Epidermal melanocyte (primary cell): ENCODE measurements around the gene EVI5.
"Not testable (repeated sequence)": the region's sequence is repeated elsewhere in the genome, so short reads cannot be mapped to it uniquely, and the experiment has no call there.

Experiments
- DNase-seq: peaks from one replicate; pipeline ENCODE4 v3.0.0; 2011; ENCODE audit warnings: low spot score; ENCODE audit not compliant: insufficient read length

Gene EVI5

DNA sequence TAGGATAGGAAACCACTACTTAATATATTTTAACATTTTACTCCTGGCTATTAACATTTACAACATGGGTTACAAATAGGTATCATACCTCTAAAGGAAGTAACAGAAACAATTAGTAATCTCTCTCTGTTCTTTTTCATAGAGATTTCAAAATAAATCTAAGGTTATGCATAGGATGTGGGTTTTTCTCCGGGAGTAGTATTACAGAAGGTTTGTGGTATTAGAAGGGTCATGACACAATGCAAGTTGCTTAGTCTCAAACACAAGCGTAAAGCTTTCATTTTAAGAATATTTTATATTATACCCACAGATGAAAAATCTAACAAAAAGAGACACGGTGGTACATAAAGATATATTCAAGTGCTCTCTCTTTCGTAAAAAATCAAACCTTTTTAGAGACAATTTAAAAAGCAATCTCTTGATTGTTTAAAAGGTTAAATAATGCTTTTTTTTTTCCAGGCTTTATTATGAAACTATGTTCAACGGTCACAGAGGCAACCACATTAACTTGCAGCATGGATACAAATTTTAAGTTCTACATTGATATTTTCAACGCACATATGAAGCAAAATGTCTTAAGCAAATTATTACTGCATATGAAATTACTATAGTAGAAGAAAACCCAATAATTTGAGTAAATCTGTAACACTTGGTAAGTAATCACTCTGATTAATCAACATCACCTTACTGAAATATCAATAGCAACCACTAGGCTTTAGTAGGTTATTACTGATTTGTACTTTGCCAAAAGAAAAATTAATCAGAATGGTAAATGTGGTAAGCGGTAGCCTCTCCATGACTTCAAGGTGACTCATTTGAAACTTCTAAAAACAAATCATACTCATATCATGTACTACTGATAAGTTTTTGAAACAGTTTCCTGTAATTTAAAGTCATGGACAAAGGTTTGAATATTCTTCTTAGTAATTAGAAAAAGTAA is 200.8 kb downstream of the EVI5 start:
- no peak for DNase-seq

DNA sequence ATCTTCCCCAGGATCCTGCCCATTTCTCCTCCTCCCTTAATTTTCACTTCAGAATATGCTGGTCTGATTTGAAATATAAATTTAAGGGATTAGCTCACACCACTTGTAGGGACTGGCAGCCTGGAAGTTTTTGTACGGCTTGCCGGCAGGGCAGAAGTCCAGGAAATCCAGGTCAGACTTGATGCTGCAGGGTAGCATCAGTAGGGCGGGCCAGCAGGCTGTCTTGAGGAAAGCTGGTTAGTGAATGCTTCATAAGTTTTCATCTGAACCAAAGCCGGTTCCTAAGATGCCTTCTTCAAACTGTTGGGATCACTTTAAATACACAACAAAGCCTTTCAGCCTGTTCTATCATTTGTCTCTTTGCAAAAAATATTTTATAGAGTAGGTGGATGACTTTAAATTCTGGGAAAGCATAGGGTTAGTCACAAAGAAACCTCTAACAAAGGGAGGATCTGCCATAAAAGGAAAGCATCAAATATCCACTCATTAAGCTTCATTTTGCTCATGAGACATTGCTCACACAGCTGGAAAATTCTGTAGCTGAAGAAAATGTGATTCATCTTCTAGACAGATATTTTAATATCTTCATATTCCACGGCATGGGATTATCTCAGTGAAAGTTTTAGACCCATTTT is 207.5 kb downstream of the EVI5 start:
- no peak for DNase-seq

DNA sequence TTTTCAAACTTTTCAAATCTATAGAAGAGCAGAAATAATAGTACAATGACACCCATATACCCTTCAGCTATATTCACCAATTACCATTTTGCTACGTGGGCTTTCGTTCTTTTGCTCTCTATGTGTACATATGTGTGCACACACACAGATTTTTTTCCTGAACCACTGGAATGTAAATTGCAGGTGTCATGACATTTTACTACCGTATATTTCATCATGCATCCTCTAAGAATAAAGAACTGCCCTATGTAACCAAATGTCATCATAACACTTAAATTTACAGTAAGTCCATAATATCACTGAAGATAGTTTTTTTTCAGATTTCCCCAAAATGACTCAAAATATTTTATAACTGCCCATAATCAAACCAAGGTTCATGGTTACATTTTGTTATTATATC is 209.8 kb downstream of the EVI5 start:
- DNase-seq = no peak

DNA sequence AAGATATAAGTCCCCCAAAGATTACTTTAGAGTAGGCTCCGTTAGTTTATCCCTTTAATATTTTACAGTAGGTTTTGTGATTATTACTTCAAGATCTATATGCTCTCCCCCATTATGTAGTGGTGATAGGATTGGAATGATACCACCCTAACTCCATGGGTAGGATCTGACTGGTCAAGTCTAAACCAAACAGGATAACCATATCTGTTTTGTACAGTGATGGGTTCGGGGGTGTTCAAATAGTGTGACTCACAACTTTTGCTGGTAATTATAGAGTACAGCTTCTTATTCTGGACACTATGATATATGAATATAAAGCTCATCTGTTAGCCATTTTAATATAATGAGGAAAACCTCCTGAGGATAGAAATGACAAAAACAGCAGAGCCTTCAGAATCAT is 212.4 kb downstream of the EVI5 start:
- DNase-seq = no peak

DNA sequence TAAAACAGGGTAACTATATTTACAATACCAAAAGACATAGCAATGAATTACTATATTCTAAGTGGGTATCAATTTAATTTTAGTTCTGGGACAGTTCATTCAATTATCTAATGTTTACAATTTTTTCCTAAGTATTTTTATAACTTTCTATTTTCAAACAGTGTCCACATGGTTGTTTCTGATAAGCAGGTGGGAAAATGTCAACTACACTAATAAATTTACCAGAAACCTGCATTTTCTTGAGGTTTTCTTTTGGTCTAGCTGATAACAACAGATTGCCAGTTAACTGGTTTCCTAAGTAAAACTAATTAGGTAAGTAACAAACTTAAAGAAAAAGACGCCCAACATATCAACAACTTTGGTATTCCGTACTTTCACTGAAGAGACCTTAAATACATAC is 213.3 kb downstream of the EVI5 start:
- no peak for DNase-seq

DNA sequence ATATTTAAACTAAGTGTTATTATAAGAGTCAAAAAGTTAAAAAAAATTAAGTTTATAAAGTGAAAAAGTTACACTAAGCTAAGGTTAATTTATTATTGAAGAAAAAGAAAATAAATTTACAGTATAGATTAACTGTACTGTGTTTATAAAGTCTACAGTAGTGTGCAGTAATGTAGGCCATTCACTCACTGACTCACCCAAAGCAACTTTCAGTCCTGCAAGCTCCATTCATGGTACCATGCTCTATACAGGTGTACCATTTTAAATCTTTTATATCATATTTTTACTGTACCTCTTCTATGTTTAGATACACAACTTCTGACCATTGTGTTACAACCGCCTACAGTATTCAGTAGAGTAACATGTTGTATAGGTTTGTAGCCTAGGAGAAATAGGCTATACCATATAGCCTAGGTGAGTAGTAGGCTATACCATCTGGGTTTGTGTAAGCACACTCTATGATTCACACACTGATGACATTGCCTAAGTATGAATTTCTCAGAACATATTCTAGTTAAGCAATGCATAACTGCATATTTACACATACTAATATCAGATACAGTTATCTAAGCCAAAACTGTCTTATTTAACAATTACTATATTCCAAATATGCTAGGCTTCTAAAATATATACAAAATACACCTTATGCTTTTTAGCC is 217.6 kb downstream of the EVI5 start:
- DNase-seq = no peak

DNA sequence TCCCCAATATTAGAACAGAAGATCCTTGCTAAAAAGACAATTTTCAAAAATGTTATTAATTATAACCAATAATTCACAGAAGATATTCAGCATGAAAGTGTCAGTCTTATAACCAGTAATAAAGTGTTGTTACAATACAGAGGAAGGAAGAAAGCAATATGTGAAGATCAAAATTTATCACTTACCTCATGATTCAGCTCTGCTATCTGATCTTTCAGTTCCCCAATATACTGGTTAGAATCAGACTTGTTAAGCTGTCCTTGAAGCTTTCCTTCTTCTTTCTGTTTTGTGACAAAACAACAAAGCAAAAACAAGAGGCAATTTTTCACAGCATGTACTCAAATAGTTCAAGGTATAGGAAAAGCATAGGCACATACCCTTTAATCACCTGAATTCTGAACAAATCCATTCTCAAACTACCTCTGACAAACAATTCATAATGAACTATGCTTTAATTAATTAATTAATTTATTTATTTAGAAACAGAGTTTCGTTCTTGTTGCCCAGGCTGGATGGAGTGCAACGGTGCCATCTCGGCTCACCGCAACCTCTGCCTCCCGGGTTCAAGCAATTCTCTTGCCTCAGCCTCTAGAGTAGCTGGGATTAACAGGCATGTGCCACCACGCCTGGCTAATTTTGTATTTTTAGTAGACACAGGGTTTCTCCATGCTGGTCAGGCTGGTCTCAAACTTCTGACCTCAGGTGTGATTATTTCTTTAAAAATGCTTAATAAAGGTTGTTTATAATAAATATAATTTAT is 221.3 kb downstream of the EVI5 start:
- no peak for DNase-seq

DNA sequence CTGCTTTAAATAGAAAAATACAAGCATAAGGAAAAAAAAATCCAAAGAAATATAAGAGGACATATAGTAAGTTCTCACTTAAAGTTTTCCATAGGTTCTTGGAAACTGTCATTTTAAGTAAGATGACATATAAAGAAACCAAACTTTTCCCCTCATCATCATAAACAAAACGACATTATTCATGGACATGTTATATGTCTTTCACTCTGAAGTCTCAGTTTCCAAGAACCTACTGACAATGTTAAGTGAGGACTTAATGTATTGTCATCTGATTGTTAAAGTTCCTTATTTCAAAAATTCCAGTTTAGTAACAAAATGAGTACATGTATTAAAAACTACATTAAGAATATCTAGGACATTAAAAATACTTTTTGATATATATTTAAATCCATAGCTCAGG is 228.6 kb downstream of the EVI5 start:
- DNase-seq = no peak

DNA sequence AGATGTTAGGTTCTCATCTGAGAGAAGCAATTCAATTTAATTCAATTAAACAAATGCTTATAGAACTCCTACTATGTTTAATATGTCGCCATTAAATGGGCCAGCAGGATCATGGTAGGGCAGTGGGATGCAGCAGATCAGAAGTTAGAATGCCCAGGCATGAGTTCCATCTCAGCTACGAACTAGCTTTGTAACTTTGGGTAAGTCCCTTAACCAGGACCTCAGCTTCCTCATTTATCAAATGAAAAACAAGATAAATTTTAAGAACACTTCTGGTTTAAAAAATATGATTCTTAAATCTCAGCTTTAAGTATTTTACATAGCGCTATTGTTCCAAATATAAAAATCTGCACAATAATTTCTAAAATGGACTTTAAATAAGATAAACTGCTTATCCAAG is 230.7 kb downstream of the EVI5 start:
- DNase-seq = no peak

DNA sequence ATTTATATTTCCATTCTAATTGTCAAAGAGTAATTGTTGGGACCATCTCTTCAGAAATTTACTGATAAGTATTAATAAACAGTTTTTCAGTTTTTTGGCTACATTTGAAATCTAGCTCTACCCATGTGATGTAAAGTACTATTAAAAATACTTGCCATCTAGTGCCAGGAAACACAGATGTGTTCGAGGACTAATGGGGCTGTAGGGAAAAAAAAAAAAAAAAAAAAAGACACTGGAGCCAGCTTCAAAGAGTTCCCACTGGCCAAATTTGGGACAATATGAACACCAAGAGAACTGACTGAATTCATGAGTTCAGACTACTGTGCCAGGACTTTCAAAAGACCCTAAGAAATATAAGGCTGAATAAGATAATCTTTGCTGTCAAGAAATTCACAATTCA is 233.0 kb downstream of the EVI5 start:
- DNase-seq = no peak

DNA sequence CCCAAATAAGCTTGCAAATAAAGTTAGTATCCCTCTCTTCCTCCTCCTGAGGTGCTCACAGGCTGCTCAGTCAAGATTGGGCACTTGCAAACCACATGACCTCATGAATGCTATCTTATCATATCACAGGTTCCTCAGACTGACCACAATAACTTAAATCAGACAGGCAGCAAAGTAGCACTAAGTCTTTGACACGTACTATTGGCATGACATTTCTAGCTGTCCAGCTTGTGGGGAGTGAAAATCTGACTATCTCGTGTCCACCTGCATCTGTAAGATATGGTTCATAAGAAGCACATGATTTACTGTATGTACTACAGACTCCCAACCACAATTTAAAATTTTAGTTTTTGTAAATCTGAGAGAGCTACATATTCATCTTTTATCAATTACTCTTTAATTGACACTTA is 240.1 kb downstream of the EVI5 start:
- DNase-seq = no peak

DNA sequence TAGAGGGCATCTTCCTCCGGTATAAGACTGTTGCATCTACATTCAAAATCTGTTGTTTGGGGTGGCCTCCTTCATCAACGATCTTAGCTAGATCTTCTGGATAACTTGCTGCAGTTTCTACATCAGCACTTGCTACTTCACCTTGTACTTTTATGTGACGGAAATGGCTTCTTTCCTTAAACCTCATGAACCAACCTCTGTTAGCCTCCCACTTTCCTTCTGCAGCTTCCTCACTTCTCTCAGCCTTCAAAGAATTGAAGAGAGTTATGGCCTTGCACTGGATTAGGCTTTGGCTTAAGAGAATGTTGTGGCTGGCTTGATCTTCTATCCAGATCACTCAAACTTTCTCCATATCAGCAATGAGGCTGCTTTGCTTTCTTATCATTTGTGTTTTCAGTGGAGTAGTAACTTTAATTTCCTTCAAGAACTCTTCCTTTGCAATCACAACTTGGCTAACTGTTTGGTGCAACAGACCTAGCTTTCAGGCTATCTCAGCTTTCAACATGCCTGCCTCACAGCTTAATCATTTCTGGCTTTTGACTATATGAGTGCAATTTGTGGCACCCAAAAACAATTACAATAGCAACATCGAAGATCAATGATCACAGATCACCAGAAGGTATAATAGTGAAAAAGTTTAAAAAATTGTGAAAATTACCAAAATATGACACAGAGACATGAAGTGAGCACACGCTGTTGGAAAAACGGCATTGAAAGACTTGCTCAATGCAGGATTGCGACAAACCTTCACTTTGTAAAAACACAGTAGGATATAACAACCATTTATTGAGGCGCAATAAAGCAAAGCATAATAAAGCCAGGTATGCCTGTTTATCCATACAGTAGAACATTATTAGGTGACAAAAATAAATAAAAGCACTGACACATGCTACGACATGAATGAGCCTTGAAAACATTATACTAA is 241.5 kb downstream of the EVI5 start:
- no peak for DNase-seq

DNA sequence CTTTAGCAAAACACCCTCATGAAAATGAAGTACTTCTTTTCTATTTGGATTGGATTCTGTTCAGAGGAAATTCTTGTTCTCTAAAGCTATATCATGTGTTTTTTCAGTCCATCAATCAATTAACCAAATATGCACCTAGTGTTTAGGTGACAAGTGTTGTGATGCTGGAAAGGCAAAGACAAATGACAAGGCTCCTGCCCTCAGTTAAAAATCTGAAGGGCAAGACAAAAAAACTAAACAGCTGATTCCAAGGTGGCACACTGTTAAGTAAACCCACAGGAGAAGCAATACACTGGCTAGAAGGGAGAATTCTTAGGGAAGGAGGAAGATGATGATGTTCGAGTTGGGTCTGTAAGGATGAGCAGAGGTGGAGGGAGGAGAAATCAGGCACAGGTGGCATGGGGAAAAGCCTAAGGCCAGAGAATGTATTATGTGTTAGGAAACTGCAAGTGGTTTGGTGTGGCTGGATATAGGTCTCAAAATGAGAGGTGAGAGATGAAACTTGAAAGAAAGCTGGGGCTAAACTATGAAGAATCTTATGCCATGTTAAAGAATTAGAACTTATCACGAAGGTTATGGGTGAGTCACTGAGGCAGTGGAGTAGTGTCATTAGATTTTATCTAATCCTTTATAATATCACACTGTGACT is 246.4 kb downstream of the EVI5 start:
- DNase-seq = no peak

DNA sequence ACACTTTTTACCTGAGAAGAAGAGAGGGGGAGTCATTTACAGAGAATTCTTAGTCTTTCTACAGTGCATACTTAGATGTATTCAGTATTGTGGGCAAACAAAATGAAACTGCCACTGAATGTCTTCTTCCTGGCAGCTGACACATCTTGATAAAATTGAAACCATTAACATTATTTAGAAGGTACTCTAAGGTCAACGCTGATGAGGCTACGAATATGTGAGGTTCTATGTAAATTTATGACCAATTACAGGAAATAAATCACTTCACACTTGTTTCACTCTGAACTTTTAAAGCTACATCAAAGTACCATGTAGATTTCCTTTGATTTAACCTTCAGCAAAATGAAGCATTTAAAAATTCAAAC is 246.9 kb downstream of the EVI5 start:
- no peak for DNase-seq

DNA sequence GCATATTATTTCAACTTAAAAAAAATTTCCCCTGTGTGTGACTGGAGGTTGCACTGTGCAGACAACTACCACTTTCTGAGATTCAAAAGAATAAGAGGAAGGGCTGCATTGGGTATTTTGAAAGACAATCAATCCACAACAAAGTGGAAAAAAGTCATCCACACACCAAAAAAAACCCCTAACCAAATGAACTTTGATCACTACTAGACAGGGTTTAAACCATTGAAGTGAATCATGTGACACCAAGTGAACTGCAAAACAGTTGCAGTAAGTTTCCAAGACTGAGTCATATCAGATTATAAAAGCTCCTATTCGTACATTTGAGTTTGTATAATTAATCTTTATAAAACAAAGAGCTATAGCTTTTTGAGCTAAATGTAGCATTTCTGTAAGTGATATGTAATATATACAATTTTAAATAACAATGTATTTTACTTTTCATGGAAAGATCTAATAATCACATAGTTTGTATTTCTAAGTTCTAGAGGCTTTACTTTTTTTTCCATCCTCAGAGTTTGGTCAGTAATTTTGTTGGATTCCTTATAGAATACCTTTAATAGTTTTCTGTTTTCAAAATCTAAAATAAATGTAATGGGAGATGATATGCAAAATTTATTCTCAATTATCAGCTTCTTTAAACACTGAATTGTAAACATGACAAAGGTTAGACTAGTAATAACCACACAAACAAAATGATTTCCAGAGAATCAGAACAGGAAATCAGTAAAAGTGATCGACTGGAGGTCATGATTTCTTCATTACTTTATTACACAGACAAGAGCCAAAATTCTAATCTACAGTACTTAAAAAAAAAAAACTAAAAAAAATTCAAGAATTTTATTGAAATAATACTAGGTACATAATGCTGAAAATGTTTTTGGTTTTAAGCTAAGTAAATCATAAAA is 247.7 kb downstream of the EVI5 start:
- no peak for DNase-seq

DNA sequence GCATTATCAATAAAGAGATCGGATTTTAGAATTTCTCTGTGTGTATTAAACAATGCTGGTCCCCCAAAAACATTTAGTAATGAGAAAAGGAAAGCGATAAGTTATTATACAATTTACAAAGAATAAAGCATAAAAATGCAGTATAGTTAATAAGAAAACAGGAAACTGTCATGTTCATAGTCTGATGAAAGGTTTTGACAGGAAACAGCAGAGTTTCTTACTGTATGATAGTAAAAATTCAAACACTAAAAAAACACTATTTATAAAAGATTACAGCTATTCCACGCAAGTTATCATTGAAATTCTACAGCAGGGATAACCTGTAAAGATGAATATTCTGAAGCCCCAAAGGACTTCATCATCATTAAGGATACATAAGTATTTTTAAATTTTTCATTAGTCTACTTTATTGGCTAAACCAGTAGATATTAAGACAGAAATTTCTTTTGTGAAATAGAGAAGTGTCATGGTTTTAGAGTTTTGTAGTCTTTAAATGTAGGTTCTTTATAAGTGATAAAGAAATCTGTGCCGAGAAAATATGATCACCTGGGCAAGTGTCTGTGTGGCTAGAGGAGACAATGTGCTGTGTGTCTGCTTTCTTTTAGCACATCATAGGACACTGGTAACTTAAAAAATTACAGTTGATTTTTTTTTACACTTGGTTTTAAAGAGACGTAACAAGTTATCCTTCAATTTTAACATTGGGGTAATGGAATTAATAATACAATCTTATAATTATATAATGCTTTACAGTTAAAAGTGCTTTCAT is 248.5 kb downstream of the EVI5 start:
- DNase-seq = no peak

DNA sequence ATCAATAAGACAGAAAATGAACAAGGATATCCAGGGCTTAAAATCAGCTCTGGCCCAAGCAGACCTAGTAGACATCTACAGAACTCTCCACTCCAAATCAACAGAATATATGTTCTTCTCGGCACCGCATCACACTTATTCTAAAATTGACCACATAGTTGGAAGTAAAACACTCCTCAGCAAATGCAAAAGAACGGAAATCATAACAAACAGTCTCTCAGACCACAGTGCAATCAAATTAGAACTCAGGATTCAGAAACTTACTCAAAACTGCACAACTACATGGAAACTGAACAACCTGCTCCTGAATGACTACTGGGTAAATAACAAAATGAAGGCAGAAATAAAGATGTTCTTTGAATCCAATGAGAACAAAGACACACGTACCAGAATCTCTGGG is 252.5 kb downstream of the EVI5 start:
- not testable (repeated sequence) for DNase-seq

DNA sequence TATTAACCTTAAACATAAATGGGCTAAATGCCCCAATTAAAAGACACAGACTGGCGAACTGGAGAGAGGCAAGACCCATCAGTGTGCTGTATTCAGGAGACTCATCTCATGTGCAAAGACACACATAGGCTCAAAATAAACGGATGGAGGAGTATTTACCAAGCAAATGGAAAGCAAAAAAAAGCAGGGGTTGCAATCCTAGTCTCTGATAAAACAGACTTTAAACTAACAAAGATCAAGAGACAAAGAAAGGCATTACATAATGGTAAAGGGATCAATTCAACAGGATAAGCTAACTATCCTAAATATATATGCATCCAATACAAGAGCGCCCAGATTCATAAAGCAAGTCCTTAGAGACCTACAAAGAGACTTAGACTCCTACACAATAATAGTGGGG is 253.0 kb downstream of the EVI5 start:
- DNase-seq = not testable (repeated sequence)
